ENCODE measurements around the gene LDLRAD3. TPM values are rescaled to one million over a fixed set of nuclear protein-coding genes. Genes with fewer than 3 reads are reported as not detected.

Gene LDLRAD3
- total RNA-seq, 1 donor from 2014 or later: 35.6 TPM

GRCh38 chr11:35954205-35954604 lies 10.3 kb downstream of the LDLRAD3 start:
- Mint-ChIP-seq H3K4me3 (no peak overlapping the region), H3K27me3 (ENCODE audit: insufficient read depth, low read depth) (no peaks in the 10 kb centered on the region), H3K4me1 (peaks cover 4% of the 10 kb centered on the region), H3K36me3 (peaks cover 16% of the 10 kb centered on the region), H3K27ac (no peak overlapping the region), H3K9me3 (peaks cover 21% of the 10 kb centered on the region)
- TF ChIP-seq EZH2 (IDR thresholded peaks at IDR 0.05) (no peak), EZH2phosphoT487 (IDR thresholded peaks at IDR 0.05) (no peak)
- TF ChIP-seq, protein P1, sequence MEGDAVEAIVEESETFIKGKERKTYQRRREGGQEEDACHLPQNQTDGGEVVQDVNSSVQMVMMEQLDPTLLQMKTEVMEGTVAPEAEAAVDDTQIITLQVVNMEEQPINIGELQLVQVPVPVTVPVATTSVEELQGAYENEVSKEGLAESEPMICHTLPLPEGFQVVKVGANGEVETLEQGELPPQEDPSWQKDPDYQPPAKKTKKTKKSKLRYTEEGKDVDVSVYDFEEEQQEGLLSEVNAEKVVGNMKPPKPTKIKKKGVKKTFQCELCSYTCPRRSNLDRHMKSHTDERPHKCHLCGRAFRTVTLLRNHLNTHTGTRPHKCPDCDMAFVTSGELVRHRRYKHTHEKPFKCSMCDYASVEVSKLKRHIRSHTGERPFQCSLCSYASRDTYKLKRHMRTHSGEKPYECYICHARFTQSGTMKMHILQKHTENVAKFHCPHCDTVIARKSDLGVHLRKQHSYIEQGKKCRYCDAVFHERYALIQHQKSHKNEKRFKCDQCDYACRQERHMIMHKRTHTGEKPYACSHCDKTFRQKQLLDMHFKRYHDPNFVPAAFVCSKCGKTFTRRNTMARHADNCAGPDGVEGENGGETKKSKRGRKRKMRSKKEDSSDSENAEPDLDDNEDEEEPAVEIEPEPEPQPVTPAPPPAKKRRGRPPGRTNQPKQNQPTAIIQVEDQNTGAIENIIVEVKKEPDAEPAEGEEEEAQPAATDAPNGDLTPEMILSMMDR (IDR thresholded peaks at IDR 0.05): no peak
- Histone ChIP-seq H3F3A (ENCODE audit: low read depth) (no peaks in the 10 kb centered on the region), H3K9me3 (ENCODE audit: low read depth) (no peaks in the 10 kb centered on the region), H3K27ac (no peak overlapping the region), H3K4me3 (no peak overlapping the region), H4K20me1 (ENCODE audit: low read depth) (peaks cover 93% of the 10 kb centered on the region), H3K4me2 (no peak overlapping the region), H3K9ac (no peak overlapping the region), H3K27me3 (no peaks in the 10 kb centered on the region), H3K79me2 (ENCODE audit: low read depth) (peaks cover 100% of the 10 kb centered on the region), H3K4me1 (peaks cover 8% of the 10 kb centered on the region), H3K36me3 (no peaks in the 10 kb centered on the region), H2AFZ (replicated peaks) (no peak overlapping the region)
- no peak for DNase-seq (ENCODE audit: low spot score)

DNA sequence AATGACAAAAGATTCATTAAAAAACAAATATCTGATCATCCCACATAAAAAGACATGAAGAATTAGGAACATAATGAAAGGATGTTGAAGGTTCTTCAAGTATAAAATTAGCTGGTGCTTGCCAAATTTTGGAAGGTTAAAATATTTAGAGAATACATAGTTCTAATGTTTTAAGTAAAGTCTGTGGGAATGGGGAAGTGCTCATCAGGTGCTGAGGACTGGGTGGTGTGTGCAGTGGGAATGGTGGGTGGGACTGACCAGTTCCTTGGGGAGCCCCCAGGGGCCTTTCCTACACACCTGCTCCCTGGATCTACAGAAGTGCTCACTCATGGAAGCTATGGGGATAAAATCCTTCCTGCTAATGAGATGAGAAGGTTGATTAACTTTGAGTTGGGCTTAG lies 11.8 kb downstream of the LDLRAD3 start:
- H3K9me3 Mint-ChIP-seq: peaks cover 18% of the 10 kb centered on the region
- H3K27me3 ChIP-seq: no peaks in the 10 kb centered on the region
- H3K4me3 ChIP-seq: no peak overlapping the region
- no peaks in the 10 kb centered on the region for H3K4me1 Mint-ChIP-seq
- no peak overlapping the region for H3K9ac ChIP-seq
- no peaks in the 10 kb centered on the region for H3K27me3 Mint-ChIP-seq (ENCODE audit: insufficient read depth, low read depth)
- H3K36me3 Mint-ChIP-seq: peaks cover 16% of the 10 kb centered on the region
- H2AFZ ChIP-seq (replicated peaks): no peak overlapping the region
- H3K27ac ChIP-seq: no peak overlapping the region
- H3K36me3 ChIP-seq: no peaks in the 10 kb centered on the region
- H3K4me2 ChIP-seq: no peak overlapping the region
- peaks cover 88% of the 10 kb centered on the region for H4K20me1 ChIP-seq (ENCODE audit: low read depth)
- no peak overlapping the region for H3K27ac Mint-ChIP-seq
- no peak for DNase-seq (ENCODE audit: low spot score)
- no peak overlapping the region for H3K4me3 Mint-ChIP-seq
- H3K9me3 ChIP-seq (ENCODE audit: low read depth): no peaks in the 10 kb centered on the region
- peaks cover 100% of the 10 kb centered on the region for H3K79me2 ChIP-seq (ENCODE audit: low read depth)
- no peaks in the 10 kb centered on the region for H3K4me1 ChIP-seq
- no peaks in the 10 kb centered on the region for H3F3A ChIP-seq (ENCODE audit: low read depth)
- TF ChIP-seq EZH2phosphoT487 (IDR thresholded peaks at IDR 0.05): no peak
- no peak for TF ChIP-seq EZH2 (IDR thresholded peaks at IDR 0.05)
- TF ChIP-seq, protein P1 (IDR thresholded peaks at IDR 0.05): no peak

DNA sequence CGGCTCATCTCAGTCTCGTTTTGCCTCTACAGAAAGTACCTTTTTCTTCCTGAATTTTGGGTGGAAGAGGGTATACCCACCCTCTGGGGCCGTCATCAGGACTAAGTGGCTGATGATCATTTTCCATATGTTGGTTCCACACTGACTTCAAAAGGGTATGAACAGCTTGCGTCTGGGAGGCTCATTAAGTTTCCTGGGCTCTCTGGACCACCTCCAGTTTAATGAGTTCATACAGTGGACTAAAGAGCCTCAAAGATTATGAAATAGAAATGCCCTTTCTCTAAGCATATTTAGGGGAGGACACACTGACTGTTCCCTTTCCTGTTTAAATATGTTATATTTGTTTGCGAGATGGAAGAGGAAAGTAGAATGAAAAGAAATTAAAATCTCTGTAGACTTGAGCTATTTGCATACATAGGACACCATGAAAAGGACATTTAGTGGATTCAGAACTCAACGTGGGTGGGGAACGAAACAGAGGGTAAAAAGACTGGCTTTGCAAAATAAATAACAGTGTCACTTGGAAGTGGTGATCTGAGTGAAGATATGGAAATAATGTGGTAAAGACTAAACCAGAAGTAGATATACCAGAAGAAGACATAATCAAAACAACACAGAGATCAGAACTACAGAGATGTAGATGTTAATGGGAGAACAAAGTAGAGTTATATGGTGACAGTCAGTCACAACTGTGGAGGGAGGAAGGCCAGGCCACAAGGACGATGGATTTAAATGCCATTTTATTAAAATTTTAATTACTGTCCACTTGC lies 18.7 kb downstream of the LDLRAD3 start:
- H3K36me3 Mint-ChIP-seq: peaks cover 21% of the 10 kb centered on the region
- Histone ChIP-seq H3K27me3 (no peaks in the 10 kb centered on the region), H3K9ac (no peak overlapping the region), H2AFZ (replicated peaks) (no peak overlapping the region), H3K4me1 (peaks cover 9% of the 10 kb centered on the region), H3K79me2 (ENCODE audit: low read depth) (peaks cover 100% of the 10 kb centered on the region), H3K4me3 (no peak overlapping the region), H3K27ac (no peak overlapping the region), H3K9me3 (ENCODE audit: low read depth) (no peaks in the 10 kb centered on the region), H3K36me3 (no peaks in the 10 kb centered on the region), H3F3A (ENCODE audit: low read depth) (no peaks in the 10 kb centered on the region), H4K20me1 (ENCODE audit: low read depth) (peaks cover 58% of the 10 kb centered on the region), H3K4me2 (no peak overlapping the region)
- TF ChIP-seq EZH2 (IDR thresholded peaks at IDR 0.05) (no peak), EZH2phosphoT487 (IDR thresholded peaks at IDR 0.05) (no peak)
- TF ChIP-seq, protein P1 (IDR thresholded peaks at IDR 0.05): no peak
- H3K4me3 Mint-ChIP-seq: no peak overlapping the region
- peaks cover 32% of the 10 kb centered on the region for H3K9me3 Mint-ChIP-seq
- H3K4me1 Mint-ChIP-seq: no peaks in the 10 kb centered on the region
- no peaks in the 10 kb centered on the region for H3K27me3 Mint-ChIP-seq (ENCODE audit: insufficient read depth, low read depth)
- no peak overlapping the region for H3K27ac Mint-ChIP-seq
- DNase-seq (ENCODE audit: low spot score): no peak
